Frontal cortex (tissue), 4 donors: ENCODE measurements around the gene SPATA17. TPM values are rescaled to one million over a fixed set of nuclear protein-coding genes. Genes with fewer than 3 reads are reported as not detected.

Source experiments
- DNase-seq, 2 donors: peaks; one replicate each; pipeline ENCODE4 v3.0.0; 2012; ENCODE audit warnings: low spot score in 2 of 2
- FAIRE-seq: peaks from 2 replicates; lab custom pipeline; 2012; peaks lifted over from hg19 to GRCh38; lab: Jason Lieb, UNC
- small RNA-seq: library from RNA; depleted of rRNA; stranded (forward); fragments of <200 nt; gene quantifications from one replicate; pipeline ENCODE3, GENCODE V24; 2014
- total RNA-seq: library from RNA; depleted of rRNA; stranded (reverse); fragments of >200 nt; gene quantifications from one replicate; pipeline ENCODE4 v1.2.3, GENCODE V29; 2014
- donor health status: control.
- donor health status: control.
- donor health status: control.

SPATA17 gene
- total RNA-seq, 1 donor from 2014 or later, result 5.3 TPM

- no peak for DNase-seq
- FAIRE-seq, result no peak
Observed at GRCh38 chr1:217897100-217897499, 266.0 kb downstream of the SPATA17 start.

GRCh38 chr1:217899614-217900013 is 268.5 kb downstream of the SPATA17 start:
- DNase-seq (no peak), FAIRE-seq (no peak)

- FAIRE-seq, result no peak
- no peak for DNase-seq
Observed at GRCh38 chr1:217907504-217907903, 276.4 kb downstream of the SPATA17 start.

GRCh38 chr1:217910203-217910602 is 279.1 kb downstream of the SPATA17 start:
- FAIRE-seq (no peak), DNase-seq (no peak)

GRCh38 chr1:217910791-217911320 is 279.7 kb downstream of the SPATA17 start:
- no peak for FAIRE-seq
- DNase-seq, result no peak

GRCh38 chr1:217911908-217912307 is 280.8 kb downstream of the SPATA17 start:
- no peak for FAIRE-seq

GRCh38 chr1:217917281-217917887 is 286.2 kb downstream of the SPATA17 start:
- FAIRE-seq (no peak), DNase-seq (no peak)

More at GRCh38 chr1:217911908-217912307, 280.8 kb downstream of the SPATA17 start:
- DNase-seq, result no peak

GRCh38 chr1:217919683-217920388 is 288.7 kb downstream of the SPATA17 start:
- DNase-seq, result no peak
- no peak for FAIRE-seq

Small RNA genes lying within 50 kb of the gene (small RNA-seq; reads per million reads assigned to genes)
- not detected for gene UBBP2

Other genes with a start within 250 kb of the SPATA17 start
- gene GPATCH2, start 254 bp upstream of the SPATA17 start, total RNA-seq, result 29.3 TPM